Measurements from ENCODE around the gene CYP4A22. TPM values are rescaled to one million over a fixed set of nuclear protein-coding genes. Genes with fewer than 3 reads are reported as not detected.

The CYP4A22 gene
- polyA plus RNA-seq, 1 donor, result 0.13 TPM

Other genes with a start within 250 kb of the CYP4A22 start
- gene CYP4A11, start 196.0 kb upstream of the CYP4A22 start, polyA plus RNA-seq (ENCODE audit: insufficient read length), result 0.22 TPM
- 4.1 TPM for gene CYP4X1, start 113.8 kb upstream of the CYP4A22 start, polyA plus RNA-seq (ENCODE audit: insufficient read length)
- 0.15 TPM for gene CYP4Z1, start 70.2 kb upstream of the CYP4A22 start, polyA plus RNA-seq (ENCODE audit: insufficient read length)
- 0.59 TPM for gene PDZK1IP1, start 52.6 kb downstream of the CYP4A22 start, polyA plus RNA-seq (ENCODE audit: insufficient read length)
- gene TAL1, start 94.8 kb downstream of the CYP4A22 start, polyA plus RNA-seq (ENCODE audit: insufficient read length), result 3.6 TPM
- gene STIL, start 176.7 kb downstream of the CYP4A22 start, polyA plus RNA-seq (ENCODE audit: insufficient read length), result 3.9 TPM
- gene CMPK1, start 196.3 kb downstream of the CYP4A22 start, polyA plus RNA-seq (ENCODE audit: insufficient read length), result 69.0 TPM